K562 (cell line): ENCODE data around the gene MPG. TPM values are rescaled to one million over a fixed set of nuclear protein-coding genes. Genes with fewer than 3 reads are reported as not detected.
A peak's percentile ranks its signal among the peaks of the same experiment; 100 is the strongest.

ENCODE experiments used
- AFF4 ChIP-seq: sonication (generic); formaldehyde crosslinking; IDR thresholded peaks from 2 replicates; pipeline ENCODE4 v1.8.0; 2023; ENCODE audit warnings: mild to moderate bottlenecking, missing genetic modification reagents
- ARHGAP35 ChIP-seq: fragments of 450-650 bp; IDR thresholded peaks from 2 replicates; pipeline ENCODE4 v1.6.1; 2018; ENCODE audit not compliant: partially characterized antibody
- ATF4 ChIP-seq: fragments of 450-650 bp; formaldehyde crosslinking; IDR thresholded peaks from 2 replicates; pipeline ENCODE4 v1.4.0; 2022; ENCODE audit warnings: mild to moderate bottlenecking, moderate library complexity
- C11orf30 ChIP-seq: fragments of 450-650 bp; IDR thresholded peaks from 2 replicates; pipeline ENCODE4 v1.6.1; 2016; ENCODE audit warnings: low read depth, mild to moderate bottlenecking
- CBX2 ChIP-seq: fragments of 200-600 bp; sonication (generic); IDR thresholded peaks from one replicate; pipeline ENCODE4 v1.6.1; 2012; ENCODE audit warnings: mild to moderate bottlenecking, low read length, inconsistent platforms; ENCODE audit not compliant: insufficient read depth, poor library complexity, severe bottlenecking
- ETS1 ChIP-seq: conservative IDR thresholded peaks from 2 replicates; pipeline ENCODE4 v1.6.1; 2011; ENCODE audit warnings: low read depth, mild to moderate bottlenecking, low read length; ENCODE audit not compliant: control insufficient read depth
- FOXA3 ChIP-seq, 2 experiments: fragments of 450-650 bp in 1 of 2; sonication (generic) in 1 of 2; formaldehyde crosslinking; IDR thresholded peaks in 1 of 2; conservative IDR thresholded peaks in 1 of 2; 2 replicates each; pipeline versions ENCODE4 v1.4.0 to v1.8.0; 2020 to 2022; ENCODE audit warnings: mild to moderate bottlenecking in 2 of 2, missing genetic modification reagents in 1 of 2
- HDAC1 ChIP-seq, 2 experiments: fragments of 450-650 bp; IDR thresholded peaks; 2 replicates each; pipeline ENCODE4 v1.6.1; 2016 to 2017; ENCODE audit warnings: inconsistent platforms in 1 of 2, mild to moderate bottlenecking in 1 of 2, moderate library complexity in 1 of 2
- HDAC2 ChIP-seq: fragments of 450-650 bp; IDR thresholded peaks from 2 replicates; pipeline ENCODE4 v1.6.1; 2016; ENCODE audit warnings: mild to moderate bottlenecking
- IRF1 ChIP-seq: sonication (generic); formaldehyde crosslinking; IDR thresholded peaks from 2 replicates; pipeline ENCODE4 v1.8.0; 2022; ENCODE audit warnings: missing genetic modification reagents, mild to moderate bottlenecking, borderline replicate concordance
- KLF1 ChIP-seq: fragments of 450-650 bp; IDR thresholded peaks from 2 replicates; pipeline ENCODE4 v1.6.1; 2016; ENCODE audit warnings: missing genetic modification characterization, missing compliant biosample characterization
- MBD1 ChIP-seq: fragments of 250-450 bp; sonication (Bioruptor Pico); IDR thresholded peaks from 2 replicates; pipeline ENCODE4 v1.8.0; 2022; ENCODE audit warnings: inconsistent platforms
- PYGO2 ChIP-seq: fragments of 450-650 bp; IDR thresholded peaks from 2 replicates; pipeline ENCODE4 v1.6.1; 2016; ENCODE audit warnings: mild to moderate bottlenecking, missing genetic modification characterization, moderate library complexity, missing compliant biosample characterization
- SMAD4 ChIP-seq: fragments of 250-450 bp; sonication (Bioruptor Pico); conservative IDR thresholded peaks from 2 replicates; pipeline ENCODE4 v1.8.0; 2021; ENCODE audit warnings: inconsistent platforms, mild to moderate bottlenecking, moderate library complexity
- TCFL5 ChIP-seq: fragments of 250-450 bp; sonication (Bioruptor Pico); conservative IDR thresholded peaks from 2 replicates; pipeline ENCODE4 v1.6.1; 2021; ENCODE audit warnings: mild to moderate bottlenecking, moderate library complexity, matching md5 sums
- XRCC5 ChIP-seq: fragments of 200-400 bp; formaldehyde crosslinking; IDR thresholded peaks from 2 replicates; pipeline ENCODE4 v1.6.1; 2017; ENCODE audit warnings: low read depth, mild to moderate bottlenecking, low read length
- ZNF561 ChIP-seq: fragments of 450-650 bp; formaldehyde crosslinking; conservative IDR thresholded peaks from 2 replicates; pipeline ENCODE4 v1.4.0; 2020; ENCODE audit warnings: mild to moderate bottlenecking, moderate library complexity
- ZNF717 ChIP-seq: fragments of 250-450 bp; sonication (Bioruptor Pico); IDR thresholded peaks from 2 replicates; pipeline ENCODE4 v1.5.0; 2021
- polyA plus RNA-seq, 8 experiments: library from polyadenylated mRNA; depleted of rRNA in 4 of 8; stranded (reverse) in 5 of 8; unstranded in 3 of 8; fragments of >200 nt; fragmentation: Nextera tagmentation in 2 of 8; fragmentation: Illumina TruSeq in 1 of 8; extraction: Ambion mirVana in 2 of 8; extraction: Trizol in 1 of 8; gene quantifications; 2 replicates each; pipeline versions ENCODE4 v1.2.1 to v1.2.3, GENCODE V29; 2011 to 2014; ENCODE audit warnings: inconsistent platforms in 1 of 8, missing spikeins in 1 of 8
- total RNA-seq, 7 experiments: library from RNA; depleted of rRNA in 6 of 7; stranded (reverse); fragments of >200 nt in 6 of 7; fragmentation: Illumina TruSeq in 2 of 7; extraction: Trizol in 2 of 7; gene quantifications; 2 replicates each; pipeline versions ENCODE4 v1.2.1 to v1.2.3, GENCODE V29; 2011 to 2021; ENCODE audit warnings: low replicate concordance in 1 of 7

MPG gene
- total and polyA plus RNA-seq, 9 of the 15 experiments (the other 6 are each of a cell fraction or from before 2014, with no cell fraction given) = 0.42 to 226 (median 36.2) TPM

GRCh38 chr16:53346-54236 is 24.4 kb upstream of the MPG start, which contains the start of the genes POLR3K and SNRNP25 (continued):
- TF ChIP-seq PYGO2 (tag) (no peak), AFF4 (CRISPR knock-in tag) (peak; percentile 78), HDAC1 (IDR thresholded peaks at IDR 0.05) (peak in 1 of 2 experiments; percentile 22; a peak in 1 of 4 replicates), IRF1 (CRISPR knock-in tag) (no peak), XRCC5 (no peak), TCFL5 (CRISPR knock-in tag) (no peak), FOXA3 (CRISPR knock-in tag; conservative IDR thresholded peaks at IDR 0.05 in 1 of 2, IDR thresholded peaks at IDR 0.05 in 1 of 2) (no peak), ATF4 (no peak), ZNF717 (CRISPR knock-in tag) (no peak), MBD1 (CRISPR knock-in tag) (no peak), ZNF561 (CRISPR knock-in tag) (no peak; the same call in 1 of the 2 replicates), C11orf30 (0 out of 2 replicates have a peak, but pooled peaks have one; percentile 16), SMAD4 (0 out of 2 replicates have a peak, but pooled peaks have one; percentile 30), KLF1 (tag) (no peak), CBX2 (no peak), ETS1 (peak; percentile 32; the same call in 1 of the 2 replicates), ARHGAP35 (no peak), HDAC2 (no peak)
